ENCODE results near the gene LRP2BP. TPM values are rescaled to one million over a fixed set of nuclear protein-coding genes. Genes with fewer than 3 reads are reported as not detected.

Gene LRP2BP
- total and polyA plus RNA-seq, 2 experiments from 2014 or later: 0.28 to 1.7 TPM

GRCh38 chr4:185396724-185397385 is 1.1 kb upstream of the LRP2BP start, which contains the start of gene ANKRD37:
TSS of gene ANKRD37 (plus strand) at chr4:185396841. CDS start at chr4:185396924, 83 bp downstream.
- H3F3A ChIP-seq (replicated peaks; ENCODE audit: low read depth): peaks cover 4% of the 10 kb centered on the region; the same call in 1 of the 2 replicates
- Mint-ChIP-seq H3K9me3 (peaks cover 5% of the 10 kb centered on the region; the same call in 2 of the 3 replicates), H3K36me3 (ENCODE audit: low read depth) (peaks cover 4% of the 10 kb centered on the region; the same call in 1 of the 3 replicates), H3K27me3 (ENCODE audit: insufficient read depth, low read depth, poor library complexity) (peaks cover 2% of the 10 kb centered on the region), H3K4me1 (peaks cover 11% of the 10 kb centered on the region), H3K27ac (peak within 1 kb of the TSS; percentile 91), H3K4me3 (peak within 1 kb of the TSS; percentile 83)
- H3K27me3 ChIP-seq (ENCODE audit: insufficient read depth): peaks cover 9% of the 10 kb centered on the region
- no peaks in the 10 kb centered on the region for H3K9me2 ChIP-seq (ENCODE audit: insufficient read depth)
- peak within 1 kb of the TSS; percentile 94 for H3K4me2 ChIP-seq
- peak within 1 kb of the TSS; percentile 64; the same call in 1 of the 2 replicates for H3K27ac ChIP-seq (ENCODE audit: low read depth)
- H2AFZ ChIP-seq: peak within 1 kb of the TSS; percentile 88
- TF ChIP-seq EZH2phosphoT487 (IDR thresholded peaks at IDR 0.05; ENCODE audit: unreplicated experiment): no peak
- TF ChIP-seq STAT1 (IDR thresholded peaks at IDR 0.05; ENCODE audit: unreplicated experiment): no peak
- no peak for TF ChIP-seq NANOG (IDR thresholded peaks at IDR 0.05; ENCODE audit: borderline replicate concordance)
- no peak for TF ChIP-seq ZNF114 (CRISPR knock-in tag; IDR thresholded peaks at IDR 0.05)
- TF ChIP-seq POLR2AphosphoS5 (IDR thresholded peaks at IDR 0.05; ENCODE audit: low read depth): peak; percentile 53; the same call in 1 of the 2 replicates
- TF ChIP-seq ZNF331 (CRISPR knock-in tag; IDR thresholded peaks at IDR 0.05; ENCODE audit: low read depth): no peak
- TF ChIP-seq EZH2 (IDR thresholded peaks at IDR 0.05; ENCODE audit: low read depth, unreplicated experiment): no peak
- 0 out of 4 replicates have a peak, but pooled peaks of 1 of the 2 experiments have one; percentile 10 for TF ChIP-seq CTCF (conservative IDR thresholded peaks at IDR 0.05; ENCODE audit: low read depth in 2 of 2)
- peak within 1 kb of the TSS; percentile 71 for H3K4me3 ChIP-seq
- no peaks in the 10 kb centered on the region; the same call in 1 of the 2 replicates for H3K4me1 ChIP-seq (ENCODE audit: insufficient read depth)
- H3K36me3 ChIP-seq (ENCODE audit: insufficient read depth): no peaks in the 10 kb centered on the region
- no peaks in the 10 kb centered on the region for H4K20me1 ChIP-seq (replicated peaks; ENCODE audit: insufficient read depth)
- DNase-seq (ENCODE audit: low spot score): peak; percentile 93
- no peaks in the 10 kb centered on the region for H3K79me2 ChIP-seq (replicated peaks; ENCODE audit: insufficient read depth)
- peak; percentile 44 for ATAC-seq

- H3K4me2 ChIP-seq: peak overlapping the region; percentile 94
- peaks cover 6% of the 10 kb centered on the region; the same call in 2 of the 3 replicates for H3K9me3 Mint-ChIP-seq
- peak overlapping the region; percentile 88 for H2AFZ ChIP-seq
- no peaks in the 10 kb centered on the region; the same call in 1 of the 2 replicates for H3K4me1 ChIP-seq (ENCODE audit: insufficient read depth)
- no peaks in the 10 kb centered on the region for H3K9me2 ChIP-seq (ENCODE audit: insufficient read depth)
- H3K4me3 Mint-ChIP-seq: peak overlapping the region; percentile 83
- peaks cover 11% of the 10 kb centered on the region for H3K4me1 Mint-ChIP-seq
- no peaks in the 10 kb centered on the region for H3K79me2 ChIP-seq (replicated peaks; ENCODE audit: insufficient read depth)
- H3K27ac ChIP-seq (ENCODE audit: low read depth): no peak overlapping the region
- H3K27ac Mint-ChIP-seq: no peak overlapping the region
- ATAC-seq (peak; percentile 89), DNase-seq (ENCODE audit: low spot score) (peak; percentile 93)
- H3K4me3 ChIP-seq: peak overlapping the region; percentile 71
- peaks cover 5% of the 10 kb centered on the region for H3K27me3 Mint-ChIP-seq (ENCODE audit: insufficient read depth, low read depth, poor library complexity)
- no peaks in the 10 kb centered on the region for H4K20me1 ChIP-seq (replicated peaks; ENCODE audit: insufficient read depth)
- 0 out of 3 replicates have a peak, but pooled peaks cover 4% of the 10 kb centered on the region for H3K36me3 Mint-ChIP-seq (ENCODE audit: low read depth)
- peaks cover 9% of the 10 kb centered on the region for H3K27me3 ChIP-seq (ENCODE audit: insufficient read depth)
- peaks cover 4% of the 10 kb centered on the region; the same call in 1 of the 2 replicates for H3F3A ChIP-seq (replicated peaks; ENCODE audit: low read depth)
- H3K36me3 ChIP-seq (ENCODE audit: insufficient read depth): no peaks in the 10 kb centered on the region
- TF ChIP-seq ETS1 (IDR thresholded peaks at IDR 0.05) (no peak), NANOG (IDR thresholded peaks at IDR 0.05; ENCODE audit: borderline replicate concordance) (no peak), EZH2phosphoT487 (IDR thresholded peaks at IDR 0.05; ENCODE audit: unreplicated experiment) (no peak), ZNF331 (CRISPR knock-in tag; IDR thresholded peaks at IDR 0.05; ENCODE audit: low read depth) (no peak), ZNF114 (CRISPR knock-in tag; IDR thresholded peaks at IDR 0.05) (no peak), JUNB (IDR thresholded peaks at IDR 0.05; ENCODE audit: unreplicated experiment) (no peak), CREB1 (CRISPR knock-in tag; IDR thresholded peaks at IDR 0.05; ENCODE audit: low read depth) (peak; percentile 90), REST (IDR thresholded peaks at IDR 0.05; ENCODE audit: unreplicated experiment) (peak; percentile 52), EZH2 (IDR thresholded peaks at IDR 0.05; ENCODE audit: low read depth, unreplicated experiment) (no peak), POLR2AphosphoS5 (IDR thresholded peaks at IDR 0.05; ENCODE audit: low read depth) (no peak)
These were observed 416 bp upstream of the LRP2BP start for GRCh38 chr4:185395956-185396723.
